GM23248 (cell line): ENCODE data around the gene PDCD10.

Experiments used
- EZH2 ChIP-seq: fragments of 200-600 bp; sonication (generic); IDR thresholded peaks from 2 replicates; pipeline ENCODE4 v1.6.1; 2018; ENCODE audit warnings: antibody characterized with exemption, mild to moderate bottlenecking; ENCODE audit not compliant: insufficient read depth, poor library complexity, severe bottlenecking
- EZH2phosphoT487 ChIP-seq: fragments of 200-600 bp; sonication (generic); IDR thresholded peaks from 2 replicates; pipeline ENCODE4 v1.6.1; 2018; ENCODE audit warnings: antibody characterized with exemption, moderate library complexity, mild to moderate bottlenecking, low read depth; ENCODE audit not compliant: insufficient read depth

GRCh38 chr3:167657684-167658225 lies 76.9 kb downstream of the PDCD10 start:
- TF ChIP-seq EZH2phosphoT487 (no peak), EZH2 (no peak)
